GM12878 (cell line): ENCODE measurements around the gene MYO10.

ENCODE experiments used
- GABPA ChIP-seq: IDR thresholded peaks from 2 replicates; pipeline ENCODE4 v1.6.1; 2014; ENCODE audit warnings: antibody characterized with exemption, low read depth, mild to moderate bottlenecking, inconsistent platforms
- JUND ChIP-seq: IDR thresholded peaks from 2 replicates; pipeline ENCODE4 v1.6.1; 2012; ENCODE audit warnings: low read depth, mild to moderate bottlenecking, low read length, improper control_type of control experiment, moderate library complexity
- ZZZ3 ChIP-seq: IDR thresholded peaks from 2 replicates; pipeline ENCODE4 v1.6.1; 2011; ENCODE audit warnings: low read depth; ENCODE audit not compliant: control insufficient read depth, insufficient read length

DNA sequence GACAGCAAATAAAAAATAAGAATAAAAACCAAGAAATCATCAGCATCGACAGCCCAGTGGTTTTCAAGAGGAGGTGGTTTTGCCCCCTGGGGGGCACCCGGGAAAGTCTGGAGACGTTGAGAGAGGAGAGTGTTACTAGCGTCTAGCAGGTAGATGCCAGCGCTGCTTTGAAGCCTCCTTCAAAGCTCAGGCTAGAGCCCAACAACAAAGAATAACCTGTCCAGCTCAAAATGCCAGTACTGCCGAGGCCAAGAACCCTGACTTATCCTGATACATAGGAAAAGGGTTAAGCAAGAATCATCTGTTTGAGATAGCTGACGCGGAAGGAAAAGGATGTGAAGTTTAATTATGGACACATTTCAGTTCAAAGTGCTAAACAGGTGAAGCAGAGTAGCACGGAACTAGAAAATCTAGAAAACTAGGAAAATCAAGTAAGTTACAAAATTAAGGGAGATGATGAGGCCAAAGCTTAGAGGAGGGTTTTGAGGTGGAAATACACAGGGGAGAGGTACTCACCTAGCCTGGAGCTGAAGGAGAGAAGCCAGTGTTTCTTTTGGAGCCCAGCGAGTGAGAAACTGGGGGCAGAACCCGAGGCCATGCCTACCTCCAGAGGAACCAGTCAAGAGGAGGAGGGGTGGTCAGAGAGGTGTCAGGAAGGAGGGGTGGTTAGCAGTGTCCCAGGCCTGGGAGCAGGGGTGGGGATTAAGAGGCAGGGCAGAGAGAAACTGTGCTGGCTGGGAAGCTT is 198.3 kb downstream of the MYO10 start:
- TF ChIP-seq JUND = no peak
- no peak for TF ChIP-seq ZZZ3
- no peak for TF ChIP-seq GABPA
